ENCODE data around the gene TRIM17.

TRIM17 gene

DNA sequence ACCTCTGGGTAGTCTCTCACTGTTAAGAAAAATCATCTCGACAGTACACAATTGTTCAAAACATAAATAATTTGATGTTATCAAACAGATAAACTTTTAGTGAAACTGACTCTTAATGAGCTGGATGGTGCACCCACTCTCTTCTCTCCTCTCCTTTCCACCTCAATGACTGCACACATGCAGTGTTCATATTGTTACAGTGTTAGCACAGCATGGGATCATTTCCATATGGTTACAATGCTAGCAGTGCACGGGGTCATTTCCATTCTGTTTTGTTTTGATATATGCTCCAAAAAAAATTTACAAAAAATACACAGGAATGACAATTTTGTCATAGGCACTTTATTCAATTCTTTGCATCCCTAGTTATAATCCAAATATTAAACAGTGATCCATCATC is 44.2 kb upstream of the TRIM17 start:
- TF ChIP-seq, protein P1, sequence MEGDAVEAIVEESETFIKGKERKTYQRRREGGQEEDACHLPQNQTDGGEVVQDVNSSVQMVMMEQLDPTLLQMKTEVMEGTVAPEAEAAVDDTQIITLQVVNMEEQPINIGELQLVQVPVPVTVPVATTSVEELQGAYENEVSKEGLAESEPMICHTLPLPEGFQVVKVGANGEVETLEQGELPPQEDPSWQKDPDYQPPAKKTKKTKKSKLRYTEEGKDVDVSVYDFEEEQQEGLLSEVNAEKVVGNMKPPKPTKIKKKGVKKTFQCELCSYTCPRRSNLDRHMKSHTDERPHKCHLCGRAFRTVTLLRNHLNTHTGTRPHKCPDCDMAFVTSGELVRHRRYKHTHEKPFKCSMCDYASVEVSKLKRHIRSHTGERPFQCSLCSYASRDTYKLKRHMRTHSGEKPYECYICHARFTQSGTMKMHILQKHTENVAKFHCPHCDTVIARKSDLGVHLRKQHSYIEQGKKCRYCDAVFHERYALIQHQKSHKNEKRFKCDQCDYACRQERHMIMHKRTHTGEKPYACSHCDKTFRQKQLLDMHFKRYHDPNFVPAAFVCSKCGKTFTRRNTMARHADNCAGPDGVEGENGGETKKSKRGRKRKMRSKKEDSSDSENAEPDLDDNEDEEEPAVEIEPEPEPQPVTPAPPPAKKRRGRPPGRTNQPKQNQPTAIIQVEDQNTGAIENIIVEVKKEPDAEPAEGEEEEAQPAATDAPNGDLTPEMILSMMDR (conservative IDR thresholded peaks at IDR 0.05) = no peak
- H3K27ac ChIP-seq = no peak overlapping the region

DNA sequence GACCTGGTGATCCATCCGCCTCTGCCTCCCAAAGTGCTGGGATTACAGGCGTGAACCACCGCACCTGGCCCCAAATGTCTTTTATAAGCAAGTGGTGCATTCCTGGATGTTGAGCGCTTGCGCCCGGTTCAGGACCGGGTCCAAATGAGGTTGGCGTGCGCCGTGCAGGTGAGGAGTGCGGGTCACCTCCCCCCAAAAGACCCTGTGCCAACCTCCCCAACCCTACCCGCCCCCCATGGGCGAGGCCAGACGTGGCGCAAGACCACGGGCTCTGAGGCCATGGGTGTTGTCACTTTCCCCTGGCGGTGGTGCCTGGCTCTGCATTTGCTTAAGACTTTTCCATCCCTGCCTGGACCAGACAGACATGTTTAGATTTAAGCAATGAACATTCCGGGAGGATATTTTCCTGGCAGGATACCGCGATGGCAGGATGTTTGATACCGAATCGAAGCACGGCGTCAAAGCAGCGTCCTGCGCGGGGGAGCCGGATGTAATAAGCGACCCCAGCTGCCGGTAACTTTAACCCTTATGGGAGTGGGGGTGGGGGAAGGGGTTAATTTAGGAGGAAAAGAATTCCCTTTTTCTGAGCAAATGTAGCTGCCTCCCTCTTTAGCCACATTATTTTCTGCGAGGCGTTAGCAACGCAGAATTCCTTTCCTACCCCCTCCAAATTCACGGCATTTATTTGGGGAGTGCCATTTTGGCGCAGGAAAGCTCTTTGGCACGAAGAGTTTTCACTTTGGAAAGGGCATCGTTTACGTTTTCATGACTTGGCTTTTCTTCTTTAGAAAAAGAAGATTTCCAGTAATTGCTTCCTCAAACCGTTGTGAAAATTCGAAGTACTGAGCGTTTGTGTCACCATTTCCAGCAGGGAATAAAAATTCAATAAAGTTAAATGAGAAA is 42.7 kb upstream of the TRIM17 start:
- peak overlapping the region; percentile 70 for H3K27ac ChIP-seq
- TF ChIP-seq, protein P1 (conservative IDR thresholded peaks at IDR 0.05) = peak; percentile 54

DNA sequence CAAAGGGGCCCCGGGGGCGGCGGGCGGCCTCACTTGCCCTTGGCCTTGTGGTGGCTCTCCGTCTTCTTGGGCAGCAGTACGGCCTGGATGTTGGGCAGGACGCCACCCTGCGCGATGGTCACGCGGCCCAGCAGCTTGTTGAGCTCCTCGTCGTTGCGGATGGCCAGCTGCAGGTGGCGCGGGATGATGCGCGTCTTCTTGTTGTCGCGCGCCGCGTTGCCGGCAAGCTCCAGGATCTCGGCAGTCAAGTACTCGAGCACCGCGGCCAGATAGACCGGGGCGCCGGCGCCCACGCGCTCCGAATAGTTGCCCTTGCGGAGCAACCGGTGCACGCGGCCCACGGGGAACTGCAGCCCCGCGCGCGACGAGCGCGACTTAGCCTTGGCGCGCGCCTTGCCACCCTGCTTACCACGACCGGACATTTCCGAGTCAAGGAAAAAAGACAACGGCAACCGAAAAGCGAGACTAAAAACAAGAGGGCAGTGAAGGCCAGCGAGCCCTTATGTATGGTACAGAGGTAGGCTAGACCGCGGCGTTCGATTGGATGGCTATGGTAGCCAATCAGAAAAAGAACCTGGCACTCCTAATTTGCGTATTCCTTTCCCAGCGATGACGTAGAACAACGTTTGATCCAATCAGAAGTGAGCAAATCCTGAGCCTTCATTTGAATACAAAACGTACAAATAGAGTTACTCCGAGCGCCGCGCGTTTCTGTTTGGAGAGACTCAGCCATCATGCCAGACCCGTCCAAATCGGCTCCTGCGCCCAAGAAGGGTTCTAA is 40.9 kb upstream of the TRIM17 start:
- peak overlapping the region; percentile 70 for H3K27ac ChIP-seq
- TF ChIP-seq, protein P1 (conservative IDR thresholded peaks at IDR 0.05) = peak; percentile 14; the same call in 1 of the 2 replicates

DNA sequence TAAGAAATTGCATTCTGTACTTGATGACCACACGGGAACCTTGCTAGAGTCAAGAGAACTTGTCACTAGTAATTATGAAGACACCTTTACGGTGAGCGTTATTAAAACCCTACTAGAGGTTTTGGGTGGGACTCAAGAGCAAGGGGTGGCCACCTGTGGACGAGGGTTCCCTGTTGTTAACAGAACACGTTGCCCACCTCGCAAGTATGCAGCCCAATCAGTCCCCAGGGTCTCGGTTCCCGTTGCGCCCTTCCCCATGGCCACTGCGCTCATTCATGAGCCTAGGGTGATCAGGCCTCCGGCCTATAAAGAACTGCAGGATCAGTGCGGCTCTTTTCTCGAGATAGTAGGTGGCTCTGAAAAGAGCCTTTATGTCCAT is 40.3 kb upstream of the TRIM17 start:
- TF ChIP-seq, protein P1 (conservative IDR thresholded peaks at IDR 0.05) = no peak

DNA sequence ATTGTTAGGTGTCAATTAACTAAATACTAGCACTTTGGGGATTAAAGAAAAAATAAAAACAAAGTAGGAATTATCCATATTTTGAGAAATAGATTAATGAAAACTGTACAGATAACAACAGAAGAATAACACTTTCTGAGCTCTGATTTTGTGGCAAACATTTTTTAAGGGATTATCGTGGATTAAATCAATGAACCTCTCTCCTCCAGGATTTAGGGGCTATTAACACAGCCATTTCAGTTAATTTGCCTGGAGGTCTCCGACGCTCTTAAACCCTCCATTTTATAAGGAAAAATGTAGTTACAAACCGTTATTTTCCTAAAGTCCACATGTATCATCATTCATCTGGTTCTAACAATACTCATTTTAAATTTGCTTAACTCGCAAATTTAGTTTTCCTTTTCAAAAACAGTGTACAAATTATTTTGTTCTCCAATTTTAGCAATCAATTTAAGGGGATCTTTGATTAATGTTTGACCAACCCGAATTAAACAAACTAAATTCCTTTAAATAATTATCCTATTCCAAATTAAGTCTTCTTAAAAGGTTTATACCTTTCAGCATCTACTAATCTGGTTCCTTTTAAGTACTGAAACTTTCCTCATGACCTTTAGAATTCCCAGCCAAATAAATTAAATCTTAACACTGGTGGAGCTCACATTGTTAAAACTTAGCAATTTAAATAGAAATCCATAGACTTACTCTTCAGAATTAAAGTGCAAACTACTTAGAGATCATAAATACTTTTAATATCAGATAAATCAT is 39.8 kb upstream of the TRIM17 start:
- TF ChIP-seq, protein P1 (conservative IDR thresholded peaks at IDR 0.05) = no peak
- peak overlapping the region; percentile 70 for H3K27ac ChIP-seq

More for the DNA sequence above, 40.3 kb upstream of the TRIM17 start:
- peak overlapping the region; percentile 70 for H3K27ac ChIP-seq

DNA sequence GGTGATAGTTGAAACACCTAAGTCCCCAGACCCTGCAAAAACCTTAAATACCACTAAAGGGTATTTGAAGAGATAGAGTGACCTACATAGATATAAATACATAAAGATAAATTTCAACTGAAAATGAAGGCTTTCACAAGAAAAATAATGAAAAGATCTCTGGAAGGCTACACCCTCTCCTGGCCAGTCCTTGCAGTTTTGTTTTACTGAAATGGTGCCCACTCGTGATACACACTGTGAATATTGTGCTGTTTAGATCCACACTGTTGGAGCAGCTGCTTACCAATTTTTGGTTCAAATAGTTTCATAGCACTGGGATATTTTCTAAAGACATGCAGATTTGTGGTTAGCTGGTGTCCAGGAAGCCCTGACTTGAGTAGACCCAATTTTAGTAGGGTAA is 39.1 kb upstream of the TRIM17 start:
- H3K27ac ChIP-seq = peak overlapping the region; percentile 70; the same call in 1 of the 2 replicates
- TF ChIP-seq, protein P1 (conservative IDR thresholded peaks at IDR 0.05) = no peak
